ENCODE results near the gene CYB561. TPM values are rescaled to one million over a fixed set of nuclear protein-coding genes. Genes with fewer than 3 reads are reported as not detected.

CYB561 gene, protein sequence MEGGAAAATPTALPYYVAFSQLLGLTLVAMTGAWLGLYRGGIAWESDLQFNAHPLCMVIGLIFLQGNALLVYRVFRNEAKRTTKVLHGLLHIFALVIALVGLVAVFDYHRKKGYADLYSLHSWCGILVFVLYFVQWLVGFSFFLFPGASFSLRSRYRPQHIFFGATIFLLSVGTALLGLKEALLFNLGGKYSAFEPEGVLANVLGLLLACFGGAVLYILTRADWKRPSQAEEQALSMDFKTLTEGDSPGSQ
- total RNA-seq = 1 to 10 TPM; 6.4 to 9.9 (median 8.8) TPM

DNA sequence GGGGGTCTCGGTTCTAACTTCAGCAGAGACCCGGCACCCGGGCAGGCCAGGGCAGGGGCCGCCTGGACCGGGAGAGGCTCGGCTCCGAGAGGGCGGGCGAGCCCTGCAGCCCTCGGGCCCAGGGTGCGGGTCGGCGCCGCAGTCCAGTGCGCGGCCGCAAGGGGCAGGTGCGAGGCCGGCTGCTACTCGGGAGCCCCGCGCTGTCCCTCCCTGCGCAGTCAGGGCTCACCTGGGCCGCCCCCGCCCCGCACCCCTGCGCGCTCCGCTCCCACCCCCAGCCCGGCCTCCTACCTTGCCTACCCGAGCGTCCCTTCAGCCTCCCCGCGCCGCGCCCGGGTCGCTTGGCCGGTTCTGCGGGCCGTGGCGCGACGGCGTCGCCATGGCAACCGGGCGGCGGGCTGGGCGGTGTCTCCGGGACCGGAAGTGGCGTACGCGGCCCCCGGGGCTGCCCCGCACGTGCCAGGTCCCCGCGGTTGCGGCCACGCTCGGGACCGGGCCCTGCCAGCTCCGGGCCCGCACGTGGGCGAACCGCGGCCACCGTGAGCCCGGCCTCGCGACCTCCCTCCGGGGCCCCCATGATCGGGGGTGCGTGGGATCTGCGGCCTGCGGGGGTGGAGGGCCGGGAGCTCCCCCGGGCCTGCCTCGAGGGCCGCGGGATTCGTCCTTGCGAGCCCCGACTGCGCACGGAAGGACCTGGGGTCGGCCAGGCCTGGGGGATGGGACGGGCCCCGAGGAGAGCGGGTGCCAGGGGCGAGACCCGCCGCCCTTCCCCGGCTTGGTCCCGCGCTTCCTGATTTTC lies at the start of gene CYB561:
Gene CYB561, minus strand, starts transcription at position 353 of the 799 bp plus-strand sequence. CDS start 8,759 bp downstream, outside the sequence.
- DNase-seq (peak; percentile 57), ATAC-seq (peak; percentile 71 to 74)
- H3K27me3 Mint-ChIP-seq (ENCODE audit: low read depth) = no peaks in the 10 kb centered on the region
- peaks cover 30% of the 10 kb centered on the region for H3K4me1 Mint-ChIP-seq (ENCODE audit: low read depth)
- H3K36me3 Mint-ChIP-seq (ENCODE audit: insufficient read depth) = no peaks in the 10 kb centered on the region
- H3K4me3 Mint-ChIP-seq = peak within 1 kb of the TSS; percentile 74
- no peaks in the 10 kb centered on the region for H3K9me3 Mint-ChIP-seq

DNA sequence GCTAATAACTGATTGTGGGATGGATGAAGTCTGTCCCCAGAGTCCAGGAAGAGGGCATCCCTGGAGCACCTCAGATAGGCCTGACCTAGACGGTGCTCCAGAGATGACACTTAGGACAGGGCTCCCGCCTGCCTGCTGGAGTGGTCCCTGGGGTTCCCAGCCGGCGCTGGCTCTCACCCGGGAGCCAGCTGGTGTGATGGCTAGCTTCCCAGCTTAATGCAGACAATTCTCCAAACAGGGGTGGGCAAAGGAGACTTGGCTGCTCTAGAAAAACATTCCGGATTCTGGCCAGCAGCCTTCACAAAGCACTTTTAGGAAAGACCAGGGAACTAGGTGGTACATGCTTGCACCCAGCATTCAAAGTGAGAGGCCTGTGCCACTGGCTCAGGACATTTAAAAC lies 49.4 kb upstream of the CYB561 start:
- DNase-seq (no peak), ATAC-seq (no peak)
- Mint-ChIP-seq H3K4me1 (ENCODE audit: low read depth) (no peaks in the 10 kb centered on the region), H3K36me3 (ENCODE audit: insufficient read depth) (no peaks in the 10 kb centered on the region), H3K4me3 (no peak overlapping the region), H3K9me3 (no peaks in the 10 kb centered on the region), H3K27me3 (ENCODE audit: low read depth) (no peaks in the 10 kb centered on the region)

DNA sequence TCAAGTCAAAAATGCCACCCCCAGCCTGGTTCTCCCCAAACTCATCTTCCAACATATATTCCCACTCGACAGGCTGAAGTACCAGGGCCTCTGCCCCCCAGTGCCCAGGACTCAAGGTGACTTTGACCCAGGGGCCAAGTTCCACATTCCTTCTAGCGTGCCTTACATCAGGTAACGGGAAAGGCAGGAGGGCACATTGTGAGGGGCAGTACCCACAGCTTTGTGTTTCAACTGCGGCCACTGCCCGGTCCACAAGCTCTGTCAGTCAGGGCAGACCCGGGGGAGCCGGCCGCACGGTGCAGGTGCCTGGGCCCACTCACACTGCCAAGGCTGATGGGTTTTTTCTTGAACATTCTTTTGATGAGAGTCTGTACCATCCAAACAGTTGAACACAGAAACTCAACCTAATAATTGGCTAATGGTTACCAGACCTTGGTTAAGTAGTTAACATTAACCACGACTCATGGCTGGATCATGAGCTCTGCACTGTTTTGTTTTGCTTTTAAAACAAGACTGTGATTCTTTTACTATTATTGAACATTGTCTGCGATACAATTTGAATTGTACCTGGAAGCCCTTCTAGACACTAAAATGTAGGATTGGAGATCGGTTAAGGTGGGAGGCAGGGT lies 48.3 kb upstream of the CYB561 start:
- Mint-ChIP-seq H3K9me3 (no peaks in the 10 kb centered on the region), H3K4me3 (no peak overlapping the region), H3K27me3 (ENCODE audit: low read depth) (no peaks in the 10 kb centered on the region), H3K4me1 (ENCODE audit: low read depth) (no peaks in the 10 kb centered on the region), H3K36me3 (ENCODE audit: insufficient read depth) (no peaks in the 10 kb centered on the region)
- ATAC-seq = no peak
- no peak for DNase-seq

DNA sequence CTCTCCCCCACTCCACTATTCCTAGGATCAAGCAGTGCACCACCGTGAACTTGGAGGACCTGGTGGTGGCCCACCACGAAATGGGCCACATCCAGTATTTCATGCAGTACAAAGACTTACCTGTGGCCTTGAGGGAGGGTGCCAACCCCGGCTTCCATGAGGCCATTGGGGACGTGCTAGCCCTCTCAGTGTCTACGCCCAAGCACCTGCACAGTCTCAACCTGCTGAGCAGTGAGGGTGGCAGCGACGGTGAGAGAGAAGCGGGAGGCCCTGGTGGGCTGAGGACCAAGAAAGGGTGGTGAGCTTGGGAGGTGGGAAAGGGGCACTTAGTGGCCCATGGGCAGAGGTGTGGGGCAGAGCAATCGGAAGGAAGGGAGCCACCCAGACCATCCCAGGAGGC lies 47.3 kb upstream of the CYB561 start:
- DNase-seq (no peak), ATAC-seq (no peak)
- no peaks in the 10 kb centered on the region for H3K27me3 Mint-ChIP-seq (ENCODE audit: low read depth)
- H3K9me3 Mint-ChIP-seq = no peaks in the 10 kb centered on the region
- no peaks in the 10 kb centered on the region for H3K4me1 Mint-ChIP-seq (ENCODE audit: low read depth)
- H3K36me3 Mint-ChIP-seq (ENCODE audit: insufficient read depth) = no peaks in the 10 kb centered on the region
- H3K4me3 Mint-ChIP-seq = no peak overlapping the region

DNA sequence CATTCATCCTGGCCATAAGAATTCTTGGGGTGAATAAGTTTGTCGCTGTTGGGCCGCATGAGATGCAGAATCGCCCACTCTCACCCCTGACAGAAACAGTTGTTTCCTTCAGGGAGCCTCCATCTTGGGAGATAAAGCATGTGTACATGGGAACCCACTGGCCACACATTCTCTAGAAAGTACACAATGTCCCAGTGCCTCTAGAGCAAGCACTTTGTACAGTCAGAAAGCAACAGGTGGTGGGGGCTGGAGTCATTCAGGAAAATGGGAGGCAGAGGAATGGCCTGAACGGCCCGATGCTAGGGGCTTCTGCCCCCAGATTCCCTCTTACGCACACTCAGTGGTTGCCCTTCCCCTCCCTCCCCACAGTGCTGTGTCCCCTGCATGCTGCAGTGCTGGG lies 46.8 kb upstream of the CYB561 start:
- Mint-ChIP-seq H3K4me3 (no peak overlapping the region), H3K27me3 (ENCODE audit: low read depth) (no peaks in the 10 kb centered on the region), H3K4me1 (ENCODE audit: low read depth) (no peaks in the 10 kb centered on the region), H3K36me3 (ENCODE audit: insufficient read depth) (no peaks in the 10 kb centered on the region), H3K9me3 (no peaks in the 10 kb centered on the region)
- ATAC-seq (no peak), DNase-seq (no peak)

DNA sequence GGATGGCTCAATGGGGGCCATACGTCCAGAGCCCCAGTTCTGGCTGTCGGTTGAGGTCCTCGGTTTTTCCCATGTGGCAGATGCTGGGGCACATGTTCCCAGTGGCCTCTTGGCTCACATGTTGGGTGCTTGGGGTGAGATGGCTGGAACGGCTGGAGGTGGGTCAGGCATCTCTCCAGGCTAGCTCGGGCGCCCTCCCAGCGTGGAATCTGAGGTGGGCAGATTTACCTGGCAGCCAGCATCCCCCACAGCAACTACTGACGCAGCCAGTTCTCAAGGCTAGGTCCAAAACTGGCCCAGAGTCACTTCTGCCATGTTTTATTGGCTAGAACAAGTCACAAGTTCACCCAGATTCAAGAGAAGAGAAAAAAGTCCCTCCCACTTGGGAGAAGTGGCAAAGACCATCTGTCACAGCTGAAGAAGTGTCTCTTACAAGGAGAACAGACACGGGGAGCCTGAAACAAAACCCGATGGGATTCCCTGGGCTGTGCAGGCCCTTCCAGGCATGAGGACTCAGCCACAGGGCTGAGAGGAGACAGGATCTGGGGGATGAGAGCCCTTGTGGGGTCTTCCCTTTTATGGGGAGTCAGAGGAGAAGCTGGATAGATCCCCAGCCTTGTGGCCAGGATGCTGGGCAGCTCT lies 46.0 kb upstream of the CYB561 start:
- Mint-ChIP-seq H3K27me3 (ENCODE audit: low read depth) (no peaks in the 10 kb centered on the region), H3K36me3 (ENCODE audit: insufficient read depth) (no peaks in the 10 kb centered on the region), H3K9me3 (no peaks in the 10 kb centered on the region), H3K4me1 (ENCODE audit: low read depth) (no peaks in the 10 kb centered on the region), H3K4me3 (no peak overlapping the region)
- no peak for DNase-seq
- no peak for ATAC-seq

DNA sequence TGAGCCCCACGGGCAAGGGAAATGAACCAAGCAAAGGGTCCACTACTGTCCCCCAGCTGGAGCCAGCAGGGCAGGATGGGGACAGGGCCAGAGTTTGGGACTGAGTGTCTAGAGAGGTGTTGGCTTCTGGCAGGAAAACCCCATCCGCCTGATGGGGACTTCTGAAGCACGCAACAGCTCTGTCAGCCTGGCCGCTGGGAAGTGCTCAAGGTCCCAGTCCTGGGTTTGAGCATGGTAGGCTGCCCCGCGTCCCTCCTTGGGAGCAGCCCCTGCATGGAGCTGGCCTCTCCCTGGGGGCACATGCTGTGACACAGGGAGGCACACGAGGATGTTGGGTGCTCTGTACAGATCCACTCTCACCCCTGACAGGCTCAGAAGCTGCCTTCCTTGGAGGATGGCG lies 45.3 kb upstream of the CYB561 start:
- ATAC-seq = no peak
- H3K9me3 Mint-ChIP-seq = no peaks in the 10 kb centered on the region

DNA sequence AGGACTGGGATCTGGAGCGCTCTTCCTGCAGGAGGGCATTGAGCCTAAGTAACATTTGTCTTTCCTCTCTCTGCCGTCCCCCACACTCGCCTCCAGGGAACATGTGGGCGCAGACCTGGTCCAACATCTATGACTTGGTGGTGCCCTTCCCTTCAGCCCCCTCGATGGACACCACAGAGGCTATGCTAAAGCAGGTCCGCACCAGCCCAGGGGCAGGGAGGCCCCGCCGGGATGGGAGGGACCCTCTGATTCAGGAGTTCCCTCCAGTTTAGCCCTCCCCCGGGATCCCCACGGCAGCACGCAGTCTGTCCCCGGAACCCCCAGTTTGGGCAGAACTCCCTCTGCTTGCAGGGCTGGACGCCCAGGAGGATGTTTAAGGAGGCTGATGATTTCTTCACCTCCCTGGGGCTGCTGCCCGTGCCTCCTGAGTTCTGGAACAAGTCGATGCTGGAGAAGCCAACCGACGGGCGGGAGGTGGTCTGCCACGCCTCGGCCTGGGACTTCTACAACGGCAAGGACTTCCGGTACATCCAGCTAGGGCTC lies 44.8 kb upstream of the CYB561 start:
- Mint-ChIP-seq H3K36me3 (ENCODE audit: insufficient read depth) (no peaks in the 10 kb centered on the region), H3K4me3 (no peak overlapping the region), H3K9me3 (no peaks in the 10 kb centered on the region), H3K4me1 (ENCODE audit: low read depth) (no peaks in the 10 kb centered on the region), H3K27me3 (ENCODE audit: low read depth) (no peaks in the 10 kb centered on the region)
- DNase-seq (no peak), ATAC-seq (no peak)

More for the DNA sequence above, 45.3 kb upstream of the CYB561 start:
- no peaks in the 10 kb centered on the region for H3K36me3 Mint-ChIP-seq (ENCODE audit: insufficient read depth)
- no peaks in the 10 kb centered on the region for H3K4me1 Mint-ChIP-seq (ENCODE audit: low read depth)
- DNase-seq = no peak
- no peak overlapping the region for H3K4me3 Mint-ChIP-seq
- no peaks in the 10 kb centered on the region for H3K27me3 Mint-ChIP-seq (ENCODE audit: low read depth)

DNA sequence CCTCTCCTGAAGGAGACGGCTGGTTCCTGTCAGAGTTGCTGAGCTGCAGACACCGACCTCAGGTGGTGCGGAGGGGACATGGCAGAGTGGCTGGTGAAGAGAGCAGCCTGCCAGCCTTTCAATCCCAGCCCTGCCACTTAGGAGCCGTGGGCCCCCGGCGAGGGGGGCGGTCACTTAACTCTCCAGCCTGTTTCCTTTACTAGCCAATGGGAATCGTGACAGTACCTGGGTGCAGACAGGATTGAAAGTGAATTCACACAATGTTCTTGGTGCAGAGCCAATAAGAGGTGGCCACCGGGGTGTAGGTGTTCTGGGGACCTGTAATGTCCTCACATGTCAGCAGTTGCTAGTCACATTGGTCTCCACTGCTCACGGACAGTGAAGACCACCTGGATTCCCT lies 44.2 kb upstream of the CYB561 start:
- Mint-ChIP-seq H3K4me1 (ENCODE audit: low read depth) (no peaks in the 10 kb centered on the region), H3K4me3 (no peak overlapping the region), H3K36me3 (ENCODE audit: insufficient read depth) (no peaks in the 10 kb centered on the region), H3K27me3 (ENCODE audit: low read depth) (no peaks in the 10 kb centered on the region), H3K9me3 (no peaks in the 10 kb centered on the region)
- no peak for DNase-seq
- ATAC-seq = no peak

DNA sequence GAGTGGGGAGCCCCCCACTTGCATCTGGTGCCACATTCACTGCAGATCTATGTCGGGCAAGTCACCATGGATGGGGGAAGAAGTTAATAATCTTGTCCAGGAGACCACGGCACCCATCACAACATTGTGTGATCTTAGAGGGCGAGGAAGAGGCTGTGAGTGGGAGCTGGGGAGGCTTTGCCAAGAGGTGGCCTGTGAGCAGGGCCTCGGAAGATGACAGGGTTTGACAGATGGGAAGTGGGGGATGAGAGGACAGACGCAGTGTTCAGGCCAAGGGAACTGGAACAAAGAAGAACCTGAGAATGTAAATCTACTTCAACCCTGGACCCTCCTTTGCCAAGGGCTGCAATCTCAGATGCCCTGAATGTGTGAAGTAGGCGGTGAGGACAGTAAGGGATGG lies 43.2 kb upstream of the CYB561 start:
- no peaks in the 10 kb centered on the region for H3K27me3 Mint-ChIP-seq (ENCODE audit: low read depth)
- H3K9me3 Mint-ChIP-seq = no peaks in the 10 kb centered on the region
- H3K4me3 Mint-ChIP-seq = no peak overlapping the region
- no peak for DNase-seq
- no peak for ATAC-seq
- H3K4me1 Mint-ChIP-seq (ENCODE audit: low read depth) = no peaks in the 10 kb centered on the region
- no peaks in the 10 kb centered on the region for H3K36me3 Mint-ChIP-seq (ENCODE audit: insufficient read depth)

DNA sequence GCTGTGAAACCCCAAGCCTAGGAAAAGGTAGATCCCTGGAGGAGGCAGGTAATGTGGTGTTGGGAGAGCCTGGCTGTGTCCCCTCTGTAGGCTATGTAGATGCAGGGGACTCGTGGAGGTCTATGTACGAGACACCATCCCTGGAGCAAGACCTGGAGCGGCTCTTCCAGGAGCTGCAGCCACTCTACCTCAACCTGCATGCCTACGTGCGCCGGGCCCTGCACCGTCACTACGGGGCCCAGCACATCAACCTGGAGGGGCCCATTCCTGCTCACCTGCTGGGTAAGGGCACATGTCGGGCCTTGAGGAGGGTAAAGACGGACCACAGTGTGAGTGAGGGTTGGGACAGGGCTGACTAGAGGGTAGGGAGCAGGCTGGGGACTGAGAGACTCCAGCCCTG lies 42.7 kb upstream of the CYB561 start:
- ATAC-seq (no peak), DNase-seq (no peak)
- no peaks in the 10 kb centered on the region for H3K9me3 Mint-ChIP-seq
- no peaks in the 10 kb centered on the region for H3K4me1 Mint-ChIP-seq (ENCODE audit: low read depth)
- no peak overlapping the region for H3K4me3 Mint-ChIP-seq
- H3K27me3 Mint-ChIP-seq (ENCODE audit: low read depth) = no peaks in the 10 kb centered on the region
- no peaks in the 10 kb centered on the region for H3K36me3 Mint-ChIP-seq (ENCODE audit: insufficient read depth)

DNA sequence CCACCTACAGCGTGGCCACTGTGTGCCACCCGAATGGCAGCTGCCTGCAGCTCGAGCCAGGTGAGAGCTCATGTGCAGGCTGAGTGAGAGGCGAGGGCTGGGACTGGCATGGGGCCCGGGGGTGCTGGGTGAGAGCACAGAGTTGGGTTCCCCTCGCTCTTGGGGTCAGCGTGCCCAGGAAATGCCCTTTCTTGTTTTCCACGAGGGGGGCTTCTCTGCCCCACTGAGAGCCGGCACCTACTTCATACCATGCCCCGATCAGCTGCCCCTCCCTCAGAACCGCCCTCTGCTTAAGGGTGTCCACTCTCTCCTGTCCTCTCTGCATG lies 40.9 kb upstream of the CYB561 start:
- Mint-ChIP-seq H3K9me3 (no peaks in the 10 kb centered on the region), H3K4me1 (ENCODE audit: low read depth) (no peaks in the 10 kb centered on the region), H3K27me3 (ENCODE audit: low read depth) (no peaks in the 10 kb centered on the region), H3K4me3 (no peak overlapping the region), H3K36me3 (ENCODE audit: insufficient read depth) (no peaks in the 10 kb centered on the region)
- DNase-seq (no peak), ATAC-seq (no peak)

DNA sequence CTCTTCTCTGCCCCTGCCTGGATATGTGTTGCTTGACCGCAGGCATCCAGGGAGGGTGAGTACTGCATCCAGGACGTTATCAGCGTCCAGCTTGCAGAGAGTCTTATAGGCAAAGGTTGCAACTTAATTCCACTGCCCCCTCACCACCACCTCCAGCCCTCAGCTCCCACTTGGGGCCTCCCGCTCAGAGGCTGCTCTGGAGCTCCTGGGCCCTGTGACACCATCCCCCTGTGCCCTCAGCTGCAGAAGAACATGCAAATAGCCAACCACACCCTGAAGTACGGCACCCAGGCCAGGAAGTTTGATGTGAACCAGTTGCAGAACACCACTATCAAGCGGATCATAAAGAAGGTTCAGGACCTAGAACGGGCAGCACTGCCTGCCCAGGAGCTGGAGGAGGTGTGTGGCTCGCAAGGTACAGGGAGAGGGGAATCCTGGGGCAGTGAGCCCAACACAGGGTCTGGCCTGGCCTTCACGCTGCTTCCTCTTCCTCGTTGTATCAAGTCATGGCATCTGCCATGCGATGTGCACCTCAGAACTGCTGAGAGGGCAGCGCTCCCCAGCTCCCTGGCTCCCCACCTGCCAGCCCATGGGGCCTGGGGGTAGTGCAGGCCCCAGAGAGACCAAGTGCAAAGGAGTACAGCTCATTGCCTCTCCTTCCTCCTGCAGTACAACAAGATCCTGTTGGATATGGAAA lies 40.4 kb upstream of the CYB561 start:
- no peak for DNase-seq
- Mint-ChIP-seq H3K4me1 (ENCODE audit: low read depth) (no peaks in the 10 kb centered on the region), H3K4me3 (no peak overlapping the region), H3K9me3 (no peaks in the 10 kb centered on the region), H3K36me3 (ENCODE audit: insufficient read depth) (no peaks in the 10 kb centered on the region), H3K27me3 (ENCODE audit: low read depth) (no peaks in the 10 kb centered on the region)
- ATAC-seq = no peak
